GM18499 (cell line): ENCODE measurements around the gene MLH1.

Source experiments
- ATAC-seq: cut with Tn5 transposase; IDR thresholded peaks from one replicate; pipeline ENCODE4 v1.9.1; 2021; ENCODE audit warnings: moderate number of reproducible peaks; ENCODE audit not compliant: insufficient read depth, unreplicated experiment

MLH1 gene

GRCh38 chr3:36972163-36972562, 21.2 kb upstream of the MLH1 start:
- no peak for ATAC-seq

- no peak for ATAC-seq
Measured at GRCh38 chr3:36973139-36973538, 20.2 kb upstream of the MLH1 start.

GRCh38 chr3:36981006-36981405, 12.3 kb upstream of the MLH1 start:
- no peak for ATAC-seq

GRCh38 chr3:36988356-36988755, 5.0 kb upstream of the MLH1 start:
- no peak for ATAC-seq

GRCh38 chr3:36989005-36989404, 4.3 kb upstream of the MLH1 start:
- no peak for ATAC-seq

GRCh38 chr3:36989568-36989967, 3.8 kb upstream of the MLH1 start:
- ATAC-seq = no peak

GRCh38 chr3:36991147-36991546, 2.2 kb upstream of the MLH1 start:
- ATAC-seq = no peak

GRCh38 chr3:36991923-36992805, 1.2 kb upstream of the MLH1 start:
- no peak for ATAC-seq

GRCh38 chr3:36992806-36993325, 452 bp upstream of the MLH1 start, which contains the start of gene EPM2AIP1:
EPM2AIP1 (minus strand) TSS chr3:36993131; CDS start chr3:36993077, 54 bp downstream.
- ATAC-seq = peak; percentile 1

- ATAC-seq = no peak
Measured at GRCh38 chr3:37014620-37015019, 21.3 kb downstream of the MLH1 start.

- ATAC-seq = no peak
Measured at GRCh38 chr3:37015642-37016041, 22.3 kb downstream of the MLH1 start.

GRCh38 chr3:37016903-37017302, 23.6 kb downstream of the MLH1 start:
- no peak for ATAC-seq

GRCh38 chr3:37017683-37018082, 24.4 kb downstream of the MLH1 start:
- no peak for ATAC-seq

GRCh38 chr3:37024092-37024491, 30.8 kb downstream of the MLH1 start:
- no peak for ATAC-seq

- no peak for ATAC-seq
Measured at GRCh38 chr3:37024820-37025405, 31.6 kb downstream of the MLH1 start.

- no peak for ATAC-seq
Measured at GRCh38 chr3:37025561-37026335, 32.4 kb downstream of the MLH1 start.

GRCh38 chr3:37026851-37027250, 33.5 kb downstream of the MLH1 start:
- no peak for ATAC-seq

- ATAC-seq = no peak
Measured at GRCh38 chr3:37028329-37028728, 35.0 kb downstream of the MLH1 start.

- no peak for ATAC-seq
Measured at GRCh38 chr3:37029111-37029510, 35.8 kb downstream of the MLH1 start.

- ATAC-seq = no peak
Measured at GRCh38 chr3:37029516-37030163, 36.3 kb downstream of the MLH1 start.
